Neutrophil (primary cell): ENCODE data around the gene TIGD6.

Experiments
- H3K27ac ChIP-seq: fragments of 200-600 bp; sonication (generic); 2 replicates; pipeline ENCODE4 v1.5.1; 2016; ENCODE audit warnings: mild to moderate bottlenecking, moderate library complexity
- H3K27me3 ChIP-seq: fragments of 200-600 bp; sonication (generic); 2 replicates; pipeline ENCODE4 v1.6.0; 2016; ENCODE audit warnings: mild to moderate bottlenecking
- H3K36me3 ChIP-seq: fragments of 200-600 bp; sonication (generic); 2 replicates; pipeline ENCODE4 v1.5.1; 2017
- H3K4me1 ChIP-seq, 2 experiments: fragments of 200-600 bp in 1 of 2; sonication (generic) in 1 of 2; 1 replicate in 1 of 2; 2 replicates in 1 of 2; pipeline versions ENCODE4 v1.5.1 to v1.6.1; 2013 to 2016; ENCODE audit warnings: low read depth in 1 of 2, low read length in 1 of 2, mild to moderate bottlenecking in 1 of 2, moderate library complexity in 1 of 2; ENCODE audit not compliant: control insufficient read depth in 1 of 2, insufficient read depth in 1 of 2
- H3K4me3 ChIP-seq, 2 experiments: fragments of 200-600 bp in 1 of 2; sonication (generic) in 1 of 2; 1 replicate in 1 of 2; 2 replicates in 1 of 2; pipeline ENCODE4 v1.5.1; 2013 to 2016; ENCODE audit warnings: low read depth in 1 of 2, low read length in 1 of 2, mild to moderate bottlenecking in 1 of 2, moderate library complexity in 1 of 2
- H3K9me3 ChIP-seq: fragments of 200-600 bp; sonication (generic); 2 replicates; pipeline ENCODE4 v1.5.1; 2016
- CTCF ChIP-seq: fragments of 200-600 bp; sonication (generic); IDR thresholded peaks from 2 replicates; pipeline ENCODE4 v1.5.1; 2016; ENCODE audit warnings: antibody characterized with exemption

Gene TIGD6

DNA sequence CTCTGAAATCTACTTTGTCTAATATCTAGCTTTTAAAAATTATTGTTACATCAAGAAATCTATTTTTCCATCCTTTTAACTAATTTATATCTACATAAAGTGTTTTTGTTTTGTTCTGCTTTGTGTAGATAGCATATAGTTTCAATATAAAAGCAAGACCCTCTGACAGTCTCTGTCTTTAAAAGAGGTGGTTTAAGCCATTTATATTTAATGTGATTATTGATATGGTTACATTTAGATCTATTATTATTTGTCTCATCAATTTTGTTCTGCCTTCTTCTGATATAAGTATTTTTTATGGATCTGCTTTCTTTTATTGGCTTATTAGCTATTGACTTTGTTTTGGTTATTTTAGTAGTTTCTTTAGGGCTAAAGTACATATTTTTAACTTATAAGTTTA is 16.1 kb upstream of the TIGD6 start:
- Histone ChIP-seq H3K36me3 (peaks cover 64% of the 10 kb centered on the region), H3K27me3 (no peaks in the 10 kb centered on the region), H3K9me3 (no peaks in the 10 kb centered on the region), H3K4me1 (no peaks in the 10 kb centered on the region), H3K4me3 (no peak overlapping the region), H3K27ac (no peak overlapping the region)
- TF ChIP-seq CTCF, result no peak

- Histone ChIP-seq H3K4me1 (no peaks in the 10 kb centered on the region), H3K27ac (no peak overlapping the region), H3K4me3 (no peak overlapping the region), H3K9me3 (no peaks in the 10 kb centered on the region), H3K27me3 (no peaks in the 10 kb centered on the region), H3K36me3 (peaks cover 65% of the 10 kb centered on the region)
- no peak for TF ChIP-seq CTCF
These were observed 15.0 kb upstream of the TIGD6 start for GRCh38 chr5:150015415-150015814.

GRCh38 chr5:150014456-150014855 is 14.0 kb upstream of the TIGD6 start:
- Histone ChIP-seq H3K36me3 (peaks cover 62% of the 10 kb centered on the region), H3K9me3 (no peaks in the 10 kb centered on the region), H3K4me1 (no peaks in the 10 kb centered on the region), H3K4me3 (no peak overlapping the region), H3K27me3 (no peaks in the 10 kb centered on the region), H3K27ac (no peak overlapping the region)
- TF ChIP-seq CTCF, result no peak

- H3K27me3 ChIP-seq, result no peaks in the 10 kb centered on the region
- no peaks in the 10 kb centered on the region for H3K9me3 ChIP-seq
- no peaks in the 10 kb centered on the region for H3K4me1 ChIP-seq
- TF ChIP-seq CTCF, result no peak
- H3K27ac ChIP-seq, result no peak overlapping the region
- no peak overlapping the region for H3K4me3 ChIP-seq
- H3K36me3 ChIP-seq, result peaks cover 57% of the 10 kb centered on the region
These were observed 13.5 kb upstream of the TIGD6 start for GRCh38 chr5:150013931-150014330.

GRCh38 chr5:150009671-150010387 is 9.4 kb upstream of the TIGD6 start:
- H3K36me3 ChIP-seq, result peaks cover 44% of the 10 kb centered on the region
- H3K27ac ChIP-seq, result no peak overlapping the region
- H3K4me1 ChIP-seq, result no peaks in the 10 kb centered on the region
- H3K4me3 ChIP-seq, result no peak overlapping the region
- H3K27me3 ChIP-seq, result no peaks in the 10 kb centered on the region
- TF ChIP-seq CTCF, result no peak
- H3K9me3 ChIP-seq, result no peaks in the 10 kb centered on the region
